Right lobe of liver (tissue), 6 donors: ENCODE measurements around the gene ABL1. TPM values are rescaled to one million over a fixed set of nuclear protein-coding genes. Genes with fewer than 3 reads are reported as not detected.

Experiments used
- ATAC-seq, 4 donors: fragments of 200-7000 bp; cut with Tn5 transposase; one replicate each; pipeline ENCODE4 v1.9.1; 2020; ENCODE audit warnings: mild to moderate bottlenecking in 4 of 4, moderate library complexity in 4 of 4
- DNase-seq, 3 donors: peaks; one replicate each; pipeline ENCODE4 v3.0.0-alpha.2; 2020
- H3K27ac ChIP-seq, 3 donors: fragments of 200-600 bp; one replicate each; pipeline ENCODE4 v1.8.0; 2022
- H3K27me3 ChIP-seq, 2 donors: fragments of 200-600 bp; one replicate each; pipeline ENCODE4 v1.8.0; 2022
- H3K36me3 ChIP-seq, 4 donors: fragments of 200-600 bp; sonication (generic) in 1 of 4; one replicate each; pipeline versions ENCODE4 v1.5.1 to v1.8.0; 2017 to 2022; ENCODE audit warnings: control low read depth in 1 of 4
- H3K4me1 ChIP-seq, 4 donors: fragments of 200-600 bp; sonication (generic) in 1 of 4; one replicate each; pipeline versions ENCODE4 v1.5.1 to v1.8.0; 2017 to 2022; ENCODE audit warnings: control low read depth in 1 of 4
- H3K4me3 ChIP-seq, 3 donors: fragments of 200-600 bp; one replicate each; pipeline ENCODE4 v1.8.0; 2022
- H3K9me3 ChIP-seq, 4 donors: fragments of 200-600 bp; sonication (generic) in 1 of 4; one replicate each; pipeline versions ENCODE4 v1.5.1 to v1.8.0; 2017 to 2022; ENCODE audit warnings: control low read depth in 1 of 4
- CTCF ChIP-seq, 4 donors: fragments of 200-600 bp in 3 of 4; fragments of 450-650 bp in 1 of 4; IDR thresholded peaks; one replicate each; pipeline versions ENCODE4 v1.5.1 to v1.8.0; 2016 to 2022; ENCODE audit warnings: antibody characterized with exemption in 4 of 4, mild to moderate bottlenecking in 2 of 4
- POLR2A ChIP-seq: fragments of 450-650 bp; IDR thresholded peaks from one replicate; pipeline ENCODE4 v1.6.1; 2017; ENCODE audit warnings: antibody characterized with exemption, mild to moderate bottlenecking
- WGBS: methylation state at CpG from one replicate; pipeline ENCODE4 v1.1.6; 2018; ENCODE audit warnings: low coverage, low lambda C conversion rate; ENCODE audit not compliant: insufficient coverage; ENCODE audit errors: missing lambda C conversion rate; 5-methylcytosine and 5-hydroxymethylcytosine counted together
- intact Hi-C, 2 donors: fragments of 100-400 bp; cut with DNase I; formaldehyde crosslinking; loops; one replicate each; pipeline versions ENCODE4 v1.11.2 to v1.14.1; 2022
- total RNA-seq, 6 experiments: library from RNA; depleted of rRNA in 2 of 6; stranded (reverse); fragments of >200 nt in 2 of 6; fragmentation: NEBNext Ultra II Directional in 3 of 6; extraction: Animal tissue kit (Norgen Biotek cat#: 25700) in 3 of 6; gene quantifications; one replicate each; pipeline versions ENCODE4 v1.1.0 to v1.2.4, GENCODE V29; 2016 to 2023
- donor health status: DM: no; HTN: yes; CAD: no.
- donor health status: DM: no; HTN: no; CAD: no.
- donor health status: DM: no; HTN: no; CAD: no.
- donor health status: DM: no; HTN: yes; CAD: no.
- donor health status: DM: no; HTN: yes; CAD: no.

Gene ABL1
- total RNA-seq, 6 experiments from 2014 or later = 17.0 to 25.8 (median 18.8) TPM

GRCh38 chr9:130920233-130920632, 85.2 kb downstream of the ABL1 start:
- no peak overlapping the region for H3K27ac ChIP-seq
- no peak for TF ChIP-seq CTCF (IDR thresholded peaks at IDR 0.05)
- no peak for TF ChIP-seq POLR2A
- no peaks in the 10 kb centered on the region for H3K27me3 ChIP-seq
- whole genome bisulfite sequencing = no CpG with 5 or more reads among the region's 8 CpGs
- H3K9me3 ChIP-seq = no peaks in the 10 kb centered on the region
- no peak for DNase-seq
- no peak overlapping the region for H3K4me3 ChIP-seq
- H3K4me1 ChIP-seq = no peaks in the 10 kb centered on the region
- no peak for ATAC-seq
- intact Hi-C loops = no loop called here
- no peaks in the 10 kb centered on the region for H3K36me3 ChIP-seq

- H3K4me1 ChIP-seq = no peaks in the 10 kb centered on the region
- H3K36me3 ChIP-seq = no peaks in the 10 kb centered on the region
- no peak overlapping the region for H3K4me3 ChIP-seq
- ATAC-seq (no peak), DNase-seq (no peak)
- no peaks in the 10 kb centered on the region for H3K27me3 ChIP-seq
- H3K9me3 ChIP-seq = no peaks in the 10 kb centered on the region
- intact Hi-C loops = no loop called here
- TF ChIP-seq POLR2A = no peak
- no peak for TF ChIP-seq CTCF (IDR thresholded peaks at IDR 0.05)
- WGBS = 71% methylated on average over 7 of the region's 14 CpGs
- H3K27ac ChIP-seq = no peak overlapping the region
Observed at GRCh38 chr9:130920762-130921299, 85.8 kb downstream of the ABL1 start.

- no peaks in the 10 kb centered on the region for H3K27me3 ChIP-seq
- ATAC-seq (no peak), DNase-seq (no peak)
- TF ChIP-seq POLR2A = no peak
- TF ChIP-seq CTCF (IDR thresholded peaks at IDR 0.05) = no peak
- no peak overlapping the region for H3K27ac ChIP-seq
- no peaks in the 10 kb centered on the region for H3K36me3 ChIP-seq
- no peak overlapping the region for H3K4me3 ChIP-seq
- WGBS = 39% methylated on average over 13 of the region's 29 CpGs
- H3K9me3 ChIP-seq = no peaks in the 10 kb centered on the region
- no peaks in the 10 kb centered on the region for H3K4me1 ChIP-seq
- intact Hi-C loops = no loop called here
Observed at GRCh38 chr9:130921300-130921988, 86.4 kb downstream of the ABL1 start.

- intact Hi-C loops = no loop called here
- H3K27ac ChIP-seq = no peak overlapping the region
- no peak for DNase-seq
- H3K4me1 ChIP-seq = no peaks in the 10 kb centered on the region
- no peak for TF ChIP-seq POLR2A
- TF ChIP-seq CTCF (IDR thresholded peaks at IDR 0.05) = no peak
- no peak overlapping the region for H3K4me3 ChIP-seq
- no peaks in the 10 kb centered on the region for H3K36me3 ChIP-seq
- H3K9me3 ChIP-seq = no peaks in the 10 kb centered on the region
- no peaks in the 10 kb centered on the region for H3K27me3 ChIP-seq
- 68% methylated on average over 13 of the region's 31 CpGs for WGBS
- ATAC-seq = no peak
Observed at GRCh38 chr9:130921989-130922892, 87.2 kb downstream of the ABL1 start.
